ENCODE measurements around the gene SCYGR2.

SCYGR2 gene

GRCh38 chr2:227617316-227618230 lies 18.9 kb downstream of the SCYGR2 start, which contains the start of gene SCYGR4:
TSS of gene SCYGR4 (plus strand) at chr2:227617498. CDS start at chr2:227617498, 0 bp downstream.
- Mint-ChIP-seq H3K9me3 (no peaks in the 10 kb centered on the region), H3K27ac (no peak within 1 kb of the TSS), H3K27me3 (ENCODE audit: low read depth) (peaks cover 4% of the 10 kb centered on the region), H3K36me3 (ENCODE audit: low read depth) (no peaks in the 10 kb centered on the region), H3K4me1 (ENCODE audit: low read depth) (no peaks in the 10 kb centered on the region), H3K4me3 (no peak within 1 kb of the TSS)
- DNase-seq (ENCODE audit: low spot score) = no peak

GRCh38 chr2:227623226-227623625 lies 24.5 kb downstream of the SCYGR2 start:
- peaks cover 2% of the 10 kb centered on the region for H3K27me3 Mint-ChIP-seq (ENCODE audit: low read depth)
- H3K4me3 Mint-ChIP-seq = no peak overlapping the region
- no peaks in the 10 kb centered on the region for H3K4me1 Mint-ChIP-seq (ENCODE audit: low read depth)
- H3K27ac Mint-ChIP-seq = no peak overlapping the region
- H3K36me3 Mint-ChIP-seq (ENCODE audit: low read depth) = no peaks in the 10 kb centered on the region
- no peaks in the 10 kb centered on the region for H3K9me3 Mint-ChIP-seq
- no peak for DNase-seq (ENCODE audit: low spot score)

GRCh38 chr2:227625420-227625819 lies 26.7 kb downstream of the SCYGR2 start:
- Mint-ChIP-seq H3K27ac (no peak overlapping the region), H3K27me3 (ENCODE audit: low read depth) (peaks cover 8% of the 10 kb centered on the region), H3K9me3 (no peaks in the 10 kb centered on the region), H3K36me3 (ENCODE audit: low read depth) (no peaks in the 10 kb centered on the region), H3K4me1 (ENCODE audit: low read depth) (no peaks in the 10 kb centered on the region), H3K4me3 (no peak overlapping the region)
- no peak for DNase-seq (ENCODE audit: low spot score)

GRCh38 chr2:227626580-227627151 lies 28.0 kb downstream of the SCYGR2 start:
- no peaks in the 10 kb centered on the region for H3K4me1 Mint-ChIP-seq (ENCODE audit: low read depth)
- peaks cover 10% of the 10 kb centered on the region for H3K27me3 Mint-ChIP-seq (ENCODE audit: low read depth)
- no peak overlapping the region for H3K4me3 Mint-ChIP-seq
- DNase-seq (ENCODE audit: low spot score) = no peak
- H3K9me3 Mint-ChIP-seq = no peaks in the 10 kb centered on the region
- H3K27ac Mint-ChIP-seq = no peak overlapping the region
- H3K36me3 Mint-ChIP-seq (ENCODE audit: low read depth) = no peaks in the 10 kb centered on the region

- no peaks in the 10 kb centered on the region for H3K9me3 Mint-ChIP-seq
- no peaks in the 10 kb centered on the region for H3K4me1 Mint-ChIP-seq (ENCODE audit: low read depth)
- no peak overlapping the region for H3K27ac Mint-ChIP-seq
- peaks cover 10% of the 10 kb centered on the region for H3K27me3 Mint-ChIP-seq (ENCODE audit: low read depth)
- DNase-seq (ENCODE audit: low spot score) = no peak
- H3K36me3 Mint-ChIP-seq (ENCODE audit: low read depth) = no peaks in the 10 kb centered on the region
- H3K4me3 Mint-ChIP-seq = no peak overlapping the region
Observed at GRCh38 chr2:227627769-227628168, 29.1 kb downstream of the SCYGR2 start.

GRCh38 chr2:227629435-227629834 lies 30.7 kb downstream of the SCYGR2 start:
- peaks cover 10% of the 10 kb centered on the region for H3K27me3 Mint-ChIP-seq (ENCODE audit: low read depth)
- H3K4me1 Mint-ChIP-seq (ENCODE audit: low read depth) = no peaks in the 10 kb centered on the region
- DNase-seq (ENCODE audit: low spot score) = no peak
- no peaks in the 10 kb centered on the region for H3K9me3 Mint-ChIP-seq
- H3K36me3 Mint-ChIP-seq (ENCODE audit: low read depth) = no peaks in the 10 kb centered on the region
- H3K27ac Mint-ChIP-seq = no peak overlapping the region
- no peak overlapping the region for H3K4me3 Mint-ChIP-seq

- no peak for DNase-seq (ENCODE audit: low spot score)
- H3K27ac Mint-ChIP-seq = no peak overlapping the region
- H3K36me3 Mint-ChIP-seq (ENCODE audit: low read depth) = no peaks in the 10 kb centered on the region
- H3K27me3 Mint-ChIP-seq (ENCODE audit: low read depth) = peaks cover 10% of the 10 kb centered on the region
- H3K4me3 Mint-ChIP-seq = no peak overlapping the region
- H3K9me3 Mint-ChIP-seq = no peaks in the 10 kb centered on the region
- H3K4me1 Mint-ChIP-seq (ENCODE audit: low read depth) = no peaks in the 10 kb centered on the region
Observed at GRCh38 chr2:227630322-227630721, 31.6 kb downstream of the SCYGR2 start.

GRCh38 chr2:227632827-227633226 lies 34.1 kb downstream of the SCYGR2 start:
- H3K9me3 Mint-ChIP-seq = no peaks in the 10 kb centered on the region
- no peak overlapping the region for H3K4me3 Mint-ChIP-seq
- H3K27me3 Mint-ChIP-seq (ENCODE audit: low read depth) = peaks cover 8% of the 10 kb centered on the region

GRCh38 chr2:227634201-227634600 lies 35.5 kb downstream of the SCYGR2 start:
- peaks cover 3% of the 10 kb centered on the region for H3K27me3 Mint-ChIP-seq (ENCODE audit: low read depth)
- no peak overlapping the region for H3K27ac Mint-ChIP-seq
- H3K9me3 Mint-ChIP-seq = no peaks in the 10 kb centered on the region
- DNase-seq (ENCODE audit: low spot score) = no peak
- H3K36me3 Mint-ChIP-seq (ENCODE audit: low read depth) = no peaks in the 10 kb centered on the region
- H3K4me3 Mint-ChIP-seq = no peak overlapping the region
- no peaks in the 10 kb centered on the region for H3K4me1 Mint-ChIP-seq (ENCODE audit: low read depth)

More at GRCh38 chr2:227632827-227633226, 34.1 kb downstream of the SCYGR2 start:
- no peak for DNase-seq (ENCODE audit: low spot score)
- no peaks in the 10 kb centered on the region for H3K36me3 Mint-ChIP-seq (ENCODE audit: low read depth)
- H3K4me1 Mint-ChIP-seq (ENCODE audit: low read depth) = no peaks in the 10 kb centered on the region
- H3K27ac Mint-ChIP-seq = no peak overlapping the region

- no peaks in the 10 kb centered on the region for H3K4me1 Mint-ChIP-seq (ENCODE audit: low read depth)
- H3K36me3 Mint-ChIP-seq (ENCODE audit: low read depth) = no peaks in the 10 kb centered on the region
- H3K4me3 Mint-ChIP-seq = no peak overlapping the region
- H3K27me3 Mint-ChIP-seq (ENCODE audit: low read depth) = peaks cover 3% of the 10 kb centered on the region
- no peak for DNase-seq (ENCODE audit: low spot score)
- H3K9me3 Mint-ChIP-seq = no peaks in the 10 kb centered on the region
- H3K27ac Mint-ChIP-seq = no peak overlapping the region
Observed at GRCh38 chr2:227642656-227643055, 44.0 kb downstream of the SCYGR2 start.

GRCh38 chr2:227643990-227644551 lies 45.4 kb downstream of the SCYGR2 start:
- no peak overlapping the region for H3K27ac Mint-ChIP-seq

More at GRCh38 chr2:227643990-227644551, 45.4 kb downstream of the SCYGR2 start:
- Mint-ChIP-seq H3K36me3 (ENCODE audit: low read depth) (no peaks in the 10 kb centered on the region), H3K4me3 (no peak overlapping the region), H3K27me3 (ENCODE audit: low read depth) (peaks cover 3% of the 10 kb centered on the region), H3K9me3 (no peaks in the 10 kb centered on the region), H3K4me1 (ENCODE audit: low read depth) (no peaks in the 10 kb centered on the region)
- DNase-seq (ENCODE audit: low spot score) = no peak
